ENCODE results near the gene UBR4. TPM values are rescaled to one million over a fixed set of nuclear protein-coding genes. Genes with fewer than 3 reads are reported as not detected.

UBR4 gene
- total RNA-seq, 1 donor from 2014 or later, result 108 TPM

GRCh38 chr1:19055701-19056100, 154.4 kb downstream of the UBR4 start:
- DNase-seq (ENCODE audit: extremely low spot score, unreplicated experiment), result no peak
- Mint-ChIP-seq H3K27me3 (peaks cover 27% of the 10 kb centered on the region), H3K27ac (no peak overlapping the region), H3K4me1 (ENCODE audit: unreplicated experiment) (peaks cover 10% of the 10 kb centered on the region), H3K9me3 (no peaks in the 10 kb centered on the region), H3K4me3 (no peak overlapping the region), H3K36me3 (no peaks in the 10 kb centered on the region)
- no peak for TF ChIP-seq CTCF (conservative IDR thresholded peaks at IDR 0.05)

GRCh38 chr1:19055001-19055400, 155.1 kb downstream of the UBR4 start:
- no peak overlapping the region for H3K4me3 Mint-ChIP-seq
- H3K4me1 Mint-ChIP-seq (ENCODE audit: unreplicated experiment), result peaks cover 10% of the 10 kb centered on the region
- no peaks in the 10 kb centered on the region for H3K9me3 Mint-ChIP-seq
- TF ChIP-seq CTCF (conservative IDR thresholded peaks at IDR 0.05), result no peak
- no peak overlapping the region for H3K27ac Mint-ChIP-seq
- no peak for DNase-seq (ENCODE audit: extremely low spot score, unreplicated experiment)
- peaks cover 28% of the 10 kb centered on the region for H3K27me3 Mint-ChIP-seq
- no peaks in the 10 kb centered on the region for H3K36me3 Mint-ChIP-seq

GRCh38 chr1:19054216-19054615, 155.8 kb downstream of the UBR4 start:
- no peak overlapping the region for H3K27ac Mint-ChIP-seq
- H3K27me3 Mint-ChIP-seq, result peaks cover 33% of the 10 kb centered on the region
- H3K9me3 Mint-ChIP-seq, result no peaks in the 10 kb centered on the region
- DNase-seq (ENCODE audit: extremely low spot score, unreplicated experiment), result no peak
- no peaks in the 10 kb centered on the region for H3K36me3 Mint-ChIP-seq
- peaks cover 10% of the 10 kb centered on the region for H3K4me1 Mint-ChIP-seq (ENCODE audit: unreplicated experiment)
- TF ChIP-seq CTCF (conservative IDR thresholded peaks at IDR 0.05), result no peak
- H3K4me3 Mint-ChIP-seq, result no peak overlapping the region

- Mint-ChIP-seq H3K9me3 (no peaks in the 10 kb centered on the region), H3K36me3 (no peaks in the 10 kb centered on the region), H3K4me1 (ENCODE audit: unreplicated experiment) (peaks cover 10% of the 10 kb centered on the region), H3K27ac (no peak overlapping the region), H3K4me3 (no peak overlapping the region), H3K27me3 (peaks cover 30% of the 10 kb centered on the region)
- no peak for TF ChIP-seq CTCF (conservative IDR thresholded peaks at IDR 0.05)
- DNase-seq (ENCODE audit: extremely low spot score, unreplicated experiment), result no peak
Measured at GRCh38 chr1:19053486-19053885, 156.6 kb downstream of the UBR4 start.

- Mint-ChIP-seq H3K4me3 (no peak overlapping the region), H3K4me1 (ENCODE audit: unreplicated experiment) (peaks cover 7% of the 10 kb centered on the region), H3K27ac (no peak overlapping the region), H3K36me3 (no peaks in the 10 kb centered on the region), H3K27me3 (peaks cover 19% of the 10 kb centered on the region), H3K9me3 (no peaks in the 10 kb centered on the region)
- no peak for DNase-seq (ENCODE audit: extremely low spot score, unreplicated experiment)
- no peak for TF ChIP-seq CTCF (conservative IDR thresholded peaks at IDR 0.05)
Measured at GRCh38 chr1:19049798-19050197, 160.3 kb downstream of the UBR4 start.

Measured in type B pancreatic cell (in vitro differentiated cells).